H1 (cell line): ENCODE data around the gene VPS41. TPM values are rescaled to one million over a fixed set of nuclear protein-coding genes. Genes with fewer than 3 reads are reported as not detected.

ENCODE experiments used
- CTCF ChIA-PET: fragments of 300-600 bp; sonication (Branson Sonifier 250); formaldehyde crosslinking; loops from one replicate; lab custom pipeline; 2021; ENCODE audit not compliant: partially characterized antibody; lab: Charles Lee
- POLR2A ChIA-PET: fragments of 300-600 bp; sonication (Branson Sonifier 250); formaldehyde crosslinking; loops from one replicate; lab custom pipeline; 2021; ENCODE audit warnings: inconsistent platforms; ENCODE audit not compliant: partially characterized antibody; lab: Charles Lee
- DNase-seq, 2 experiments: peaks; one replicate each; pipeline versions ENCODE4 v3.0.0 to v3.0.0-alpha.2; 2010 to 2022; ENCODE audit warnings: low spot score in 2 of 2, low read depth in 1 of 2, mixed read lengths in 1 of 2
- FAIRE-seq: peaks from 2 replicates; lab custom pipeline; 2011; peaks lifted over from hg19 to GRCh38; lab: Jason Lieb, UNC
- H2AFZ ChIP-seq: 2 replicates; pipeline ENCODE4 v1.8.1; 2012; ENCODE audit warnings: low read length, inconsistent platforms
- H2AK5ac ChIP-seq: 2 replicates; pipeline ENCODE4 v1.6.1; 2013; ENCODE audit warnings: low read depth, low read length
- H2BK120ac ChIP-seq: replicated peaks from 2 replicates; pipeline ENCODE3; 2013; ENCODE audit warnings: low read depth, low read length, inconsistent platforms
- H2BK12ac ChIP-seq: 2 replicates; pipeline ENCODE4 v1.6.1; 2013; ENCODE audit warnings: low read depth, low read length
- H2BK15ac ChIP-seq: 2 replicates; pipeline ENCODE4 v1.6.1; 2013; ENCODE audit warnings: low read length
- H2BK20ac ChIP-seq: 2 replicates; pipeline ENCODE4 v1.6.1; 2013; ENCODE audit warnings: low read length
- H2BK5ac ChIP-seq: 2 replicates; pipeline ENCODE4 v1.6.1; 2013; ENCODE audit warnings: low read depth, low read length
- H3K14ac ChIP-seq: 2 replicates; pipeline ENCODE4 v1.6.1; 2013; ENCODE audit warnings: inconsistent platforms; ENCODE audit not compliant: insufficient read length
- H3K18ac ChIP-seq: 2 replicates; pipeline ENCODE4 v1.6.1; 2013; ENCODE audit warnings: low read length; ENCODE audit errors: extremely low read depth
- H3K23ac ChIP-seq: 2 replicates; pipeline ENCODE4 v1.6.1; 2013; ENCODE audit warnings: inconsistent platforms; ENCODE audit not compliant: insufficient read length
- H3K23me2 ChIP-seq: 2 replicates; pipeline ENCODE4 v1.6.1; 2013; ENCODE audit warnings: low read depth, low read length
- H3K27ac ChIP-seq: 2 replicates; pipeline ENCODE4 v1.6.1; 2011; ENCODE audit warnings: low read depth, low read length, inconsistent platforms
- H3K27me3 ChIP-seq, 4 experiments: replicated peaks in 1 of 4; 1 replicate in 1 of 4; 2 replicates in 3 of 4; pipeline versions ENCODE4 v1.6.1 to v1.8.1; 2011 to 2013; ENCODE audit warnings: low read length in 3 of 4, mild to moderate bottlenecking in 3 of 4, inconsistent platforms in 2 of 4, mixed read lengths in 2 of 4, moderate library complexity in 1 of 4; ENCODE audit not compliant: control insufficient read depth in 3 of 4, insufficient read depth in 3 of 4; ENCODE audit errors: extremely low read depth in 1 of 4
- H3K36me3 ChIP-seq, 4 experiments: 2 replicates each; pipeline versions ENCODE4 v1.6.1 to v1.8.1; 2011 to 2013; ENCODE audit warnings: mild to moderate bottlenecking in 4 of 4, low read length in 3 of 4, moderate library complexity in 2 of 4, control low read depth in 1 of 4, inconsistent platforms in 1 of 4; ENCODE audit not compliant: insufficient read depth in 4 of 4, control insufficient read depth in 2 of 4
- H3K4ac ChIP-seq: replicated peaks from 2 replicates; pipeline ENCODE3; 2013; ENCODE audit warnings: low read length, low read depth, mixed read lengths, inconsistent platforms; ENCODE audit not compliant: insufficient read length
- H3K4me1 ChIP-seq, 4 experiments: replicated peaks in 1 of 4; 1 replicate in 1 of 4; 2 replicates in 3 of 4; pipeline versions ENCODE4 v1.6.1 to v1.8.1; 2011 to 2013; ENCODE audit warnings: low read length in 3 of 4, inconsistent platforms in 2 of 4, mixed read lengths in 1 of 4; ENCODE audit not compliant: insufficient read depth in 4 of 4, control insufficient read depth in 3 of 4
- H3K4me2 ChIP-seq, 2 experiments: 2 replicates each; pipeline versions ENCODE4 v1.6.1 to v1.8.1; 2011 to 2013; ENCODE audit warnings: low read depth in 2 of 2, low read length in 2 of 2, control low read depth in 1 of 2, inconsistent platforms in 1 of 2, mild to moderate bottlenecking in 1 of 2; ENCODE audit not compliant: insufficient read depth in 1 of 2
- H3K4me3 ChIP-seq, 4 experiments: fragments of 200-600, 300-600 bp in 1 of 4; sonication (generic), shearing (Covaris generic), sonication (Bioruptor Twin) in 1 of 4; 2 replicates each; pipeline versions ENCODE4 v1.5.1 to v1.8.1; 2011 to 2016; ENCODE audit warnings: low read length in 4 of 4, low read depth in 3 of 4, control low read depth in 2 of 4, inconsistent platforms in 2 of 4, mild to moderate bottlenecking in 2 of 4, mixed read lengths in 1 of 4, moderate library complexity in 1 of 4; ENCODE audit not compliant: insufficient read depth in 2 of 4; ENCODE audit errors: extremely low read depth in 1 of 4
- H3K56ac ChIP-seq: replicated peaks from 2 replicates; pipeline ENCODE3; 2013; ENCODE audit warnings: low read depth, mild to moderate bottlenecking, mixed read lengths, low read length, inconsistent platforms; ENCODE audit not compliant: insufficient read length
- H3K79me1 ChIP-seq: 2 replicates; pipeline ENCODE4 v1.6.1; 2013; ENCODE audit warnings: low read depth, low read length, control low read depth
- H3K79me2 ChIP-seq, 2 experiments: 2 replicates each; pipeline versions ENCODE4 v1.6.1 to v1.8.1; 2012 to 2013; ENCODE audit warnings: low read length in 2 of 2, mild to moderate bottlenecking in 2 of 2, inconsistent platforms in 1 of 2; ENCODE audit not compliant: insufficient read depth in 2 of 2, control insufficient read depth in 1 of 2
- H3K9ac ChIP-seq, 4 experiments: replicated peaks in 1 of 4; 1 replicate in 1 of 4; 2 replicates in 3 of 4; pipeline versions ENCODE4 v1.6.1 to v1.8.1; 2011 to 2013; ENCODE audit warnings: low read depth in 3 of 4, low read length in 3 of 4, control low read depth in 2 of 4, mild to moderate bottlenecking in 2 of 4, moderate library complexity in 2 of 4, inconsistent platforms in 1 of 4; ENCODE audit errors: extremely low read depth in 1 of 4
- H3K9me3 ChIP-seq, 2 experiments: 2 replicates each; pipeline versions ENCODE4 v1.6.1 to v1.8.1; 2012 to 2013; ENCODE audit warnings: mild to moderate bottlenecking in 2 of 2, moderate library complexity in 2 of 2, control low read depth in 1 of 2, inconsistent platforms in 1 of 2, low read depth in 1 of 2, low read length in 1 of 2, mixed read lengths in 1 of 2; ENCODE audit not compliant: insufficient read depth in 2 of 2
- H4K20me1 ChIP-seq, 2 experiments: replicated peaks in 1 of 2; 2 replicates each; pipeline versions ENCODE3 to v1.8.1; 2011 to 2013; ENCODE audit warnings: inconsistent platforms in 2 of 2, low read length in 2 of 2, mild to moderate bottlenecking in 1 of 2; ENCODE audit not compliant: insufficient read depth in 2 of 2, control insufficient read depth in 1 of 2
- H4K5ac ChIP-seq: 2 replicates; pipeline ENCODE4 v1.6.1; 2013; ENCODE audit warnings: low read length, low read depth, mixed read lengths, inconsistent platforms; ENCODE audit not compliant: insufficient read length
- H4K8ac ChIP-seq: 2 replicates; pipeline ENCODE4 v1.8.0; 2013; ENCODE audit warnings: mild to moderate bottlenecking, moderate library complexity, low read length, inconsistent platforms; ENCODE audit not compliant: insufficient read depth; ENCODE audit errors: extremely low read depth
- H4K91ac ChIP-seq: replicated peaks from 2 replicates; pipeline ENCODE3; 2013; ENCODE audit warnings: low read length, mixed read lengths, inconsistent platforms; ENCODE audit not compliant: insufficient read length
- NRF1 ChIP-seq: IDR thresholded peaks from 2 replicates; pipeline ENCODE4 v1.6.1; 2011; ENCODE audit warnings: mild to moderate bottlenecking, low read depth, low read length, improper control_type of control experiment
- RFX5 ChIP-seq: IDR thresholded peaks from 2 replicates; pipeline ENCODE4 v1.6.1; 2011; ENCODE audit warnings: low read depth, low read length, improper control_type of control experiment, borderline replicate concordance
- TAF7 ChIP-seq: optimal IDR thresholded peaks from 2 replicates; pipeline ENCODE3; 2011; ENCODE audit warnings: low read depth, mild to moderate bottlenecking, inconsistent platforms, low read length, moderate library complexity, borderline replicate concordance
- TBP ChIP-seq: IDR thresholded peaks from 2 replicates; pipeline ENCODE4 v1.6.1; 2011; ENCODE audit warnings: low read depth, low read length, improper control_type of control experiment
- WGBS, 2 experiments: shearing (Covaris generic) in 1 of 2; methylation state at CpG; one replicate each; pipeline versions ENCODE4 v1.1.6 to v1.1.7; 2013 to 2015; ENCODE audit warnings: low lambda C conversion rate in 2 of 2, mixed read lengths in 2 of 2, inconsistent platforms in 1 of 2, low coverage in 1 of 2, missing lambda C conversion rate in 1 of 2; ENCODE audit not compliant: insufficient replicate concordance in 2 of 2, insufficient coverage in 1 of 2, insufficient read length in 1 of 2; ENCODE audit errors: extremely low coverage in 1 of 2, missing lambda C conversion rate in 1 of 2; 5-methylcytosine and 5-hydroxymethylcytosine counted together
- polyA plus RNA-seq, 7 experiments: library from polyadenylated mRNA; depleted of rRNA in 3 of 7; stranded (reverse) in 5 of 7; unstranded in 2 of 7; fragments of >200 nt in 5 of 7; fragments of 200-250 nt in 2 of 7; gene quantifications; 1 replicate in 5 of 7; 2 replicates in 1 of 7; 4 replicates in 1 of 7; pipeline versions ENCODE4 v1.2.1 to v1.2.3, GENCODE V29; 2011 to 2013; ENCODE audit warnings: missing spikeins in 2 of 7, mixed read lengths in 2 of 7
- total RNA-seq: library from RNA; stranded (reverse); fragmentation: NEBNext Ultra II Directional; extraction: Animal tissue kit (Norgen Biotek cat#: 25700); gene quantifications from 2 replicates; pipeline ENCODE4 v1.2.1, GENCODE V29; 2021
- TF ChIP-seq, protein P1 (sequence below): IDR thresholded peaks from 2 replicates; pipeline ENCODE4 v1.6.1; 2012; ENCODE audit warnings: inconsistent platforms

The VPS41 gene
- total and polyA plus RNA-seq, 2 of the 8 experiments (the other 6 are each of a cell fraction or from before 2014, with no cell fraction given) = 10.7 to 63.3 TPM

DNA sequence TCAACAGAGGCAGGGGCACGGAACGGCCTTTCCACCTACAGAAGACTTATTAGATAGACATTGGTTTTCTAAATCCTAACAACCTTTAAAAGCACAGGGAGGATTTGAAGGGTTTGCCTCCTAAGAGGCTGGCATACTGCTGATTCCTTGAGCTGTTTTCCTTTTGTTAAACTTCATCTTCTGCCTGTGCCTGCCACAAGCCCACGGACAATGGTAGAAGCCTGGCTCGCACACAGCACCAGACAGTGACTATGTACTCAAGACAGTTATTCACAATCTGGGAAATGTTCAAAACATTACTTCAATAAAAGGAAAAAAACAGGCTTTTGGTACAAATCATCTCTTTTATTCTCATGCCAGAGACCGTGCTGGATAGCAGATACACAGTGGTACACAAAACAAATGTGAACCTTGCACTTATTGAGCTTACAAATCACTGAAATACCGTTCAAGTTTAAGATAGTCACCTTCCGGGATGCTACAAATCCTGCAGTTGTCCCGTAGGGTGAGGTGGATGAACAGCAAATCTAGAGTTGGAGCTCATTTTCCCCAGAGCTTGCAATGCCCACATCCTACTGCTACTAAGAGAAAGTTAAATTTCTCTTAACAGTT, 63.9 kb downstream of the VPS41 start:
- 0 out of 4 replicates have a peak, but pooled peaks cover 0 to 4% of the 10 kb centered on the region in 2 experiments for H3K79me2 ChIP-seq
- no peaks in the 10 kb centered on the region for H3K9me3 ChIP-seq
- no peaks in the 10 kb centered on the region for H3K27me3 ChIP-seq
- 93% methylated on average over 8 of the region's 8 CpGs; no CpG with 5 or more reads in 1 of the 2 experiments for WGBS, 2 experiments
- H3K4me1 ChIP-seq = no peaks in the 10 kb centered on the region; a peak in 1 of 7 replicates
- H3K18ac ChIP-seq = no peak overlapping the region
- H3K4me2 ChIP-seq = no peak overlapping the region
- no peaks in the 10 kb centered on the region for H4K20me1 ChIP-seq
- POLR2A ChIA-PET = interaction anchor here (0.6 kb wide), 1 partner anchor 719 kb away, joined by 4 read pairs; no protein-coding TSS in a partner anchor
- H4K5ac ChIP-seq = no peak overlapping the region
- FAIRE-seq = no peak
- no peak overlapping the region for H2BK5ac ChIP-seq
- no peak overlapping the region for H2AK5ac ChIP-seq
- H3K79me1 ChIP-seq = no peaks in the 10 kb centered on the region
- H2BK120ac ChIP-seq = no peak overlapping the region
- H3K4ac ChIP-seq = no peak overlapping the region
- no peaks in the 10 kb centered on the region for H3K36me3 ChIP-seq
- H3K9ac ChIP-seq = no peak overlapping the region
- no peak for DNase-seq
- TF ChIP-seq RFX5 = no peak
- no peak for TF ChIP-seq TAF7
- no peak for TF ChIP-seq TBP
- TF ChIP-seq, protein P1, sequence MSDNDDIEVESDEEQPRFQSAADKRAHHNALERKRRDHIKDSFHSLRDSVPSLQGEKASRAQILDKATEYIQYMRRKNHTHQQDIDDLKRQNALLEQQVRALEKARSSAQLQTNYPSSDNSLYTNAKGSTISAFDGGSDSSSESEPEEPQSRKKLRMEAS = no peak
- TF ChIP-seq NRF1 = no peak
- TF ChIP-seq, all 59 proteins: peak for 0
- no peak overlapping the region for H3K27ac ChIP-seq
- H2BK20ac ChIP-seq = no peak overlapping the region
- H3K4me3 ChIP-seq = no peak overlapping the region
- no peak overlapping the region for H3K56ac ChIP-seq
- no peak overlapping the region for H2BK12ac ChIP-seq
- H4K91ac ChIP-seq = no peak overlapping the region
- H4K8ac ChIP-seq = no peak overlapping the region
- H3K23ac ChIP-seq = no peak overlapping the region
- no peaks in the 10 kb centered on the region for H3K23me2 ChIP-seq
- CTCF ChIA-PET = interaction anchor here (0.6 to 3.1 kb wide), 3 partner anchors 13 to 698 kb away, joined by 3 to 11 read pairs (median 5); no protein-coding TSS in a partner anchor
- no peak overlapping the region for H2AFZ ChIP-seq
- H3K14ac ChIP-seq = no peak overlapping the region
- H2BK15ac ChIP-seq = no peak overlapping the region
